ENCODE data around the gene SLC38A5.
"Not testable (repeated sequence)": the region's sequence is repeated elsewhere in the genome, so short reads cannot be mapped to it uniquely, and the experiment has no call there.

The SLC38A5 gene

DNA sequence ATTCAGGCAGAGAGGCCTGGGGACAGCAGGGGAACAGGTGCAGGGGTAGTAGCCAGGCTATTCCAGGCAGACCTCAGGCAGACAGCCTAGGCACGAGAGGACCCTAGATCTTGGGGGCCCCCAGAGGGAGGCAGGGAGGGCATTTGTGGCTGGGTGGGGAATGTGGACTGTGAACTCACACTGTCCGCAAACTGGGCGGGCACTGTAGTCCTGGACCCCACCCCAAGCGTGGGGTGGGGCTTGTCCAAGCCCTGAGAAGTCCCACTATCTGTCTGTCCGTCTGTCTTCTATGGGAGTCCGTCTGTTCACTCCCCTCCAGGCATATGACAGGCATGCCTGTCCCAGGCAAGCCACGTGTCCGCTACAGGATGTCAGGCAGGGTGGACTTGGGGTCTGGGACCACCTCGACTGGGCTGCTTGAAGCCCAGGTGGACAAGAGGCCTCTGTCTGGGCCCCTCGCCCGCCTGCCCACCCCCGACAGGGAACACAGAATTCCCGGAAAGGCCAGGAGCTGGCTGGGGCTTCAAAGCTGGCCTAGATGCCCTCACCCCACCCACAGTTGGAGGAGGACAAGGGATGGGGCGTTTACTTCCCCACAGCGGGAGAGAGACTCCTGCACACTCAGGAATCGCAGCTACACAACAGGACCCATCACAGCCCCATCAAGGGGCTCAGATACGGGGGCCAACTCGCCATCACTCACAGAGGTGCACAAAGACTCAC, at the start of gene SLC38A5:
TSS of gene SLC38A5 (minus strand) at position 151 of the 723 bp plus-strand sequence. CDS start 2,336 bp downstream, outside the sequence.
- DNase-seq (ENCODE audit: low read depth), result no peak

DNA sequence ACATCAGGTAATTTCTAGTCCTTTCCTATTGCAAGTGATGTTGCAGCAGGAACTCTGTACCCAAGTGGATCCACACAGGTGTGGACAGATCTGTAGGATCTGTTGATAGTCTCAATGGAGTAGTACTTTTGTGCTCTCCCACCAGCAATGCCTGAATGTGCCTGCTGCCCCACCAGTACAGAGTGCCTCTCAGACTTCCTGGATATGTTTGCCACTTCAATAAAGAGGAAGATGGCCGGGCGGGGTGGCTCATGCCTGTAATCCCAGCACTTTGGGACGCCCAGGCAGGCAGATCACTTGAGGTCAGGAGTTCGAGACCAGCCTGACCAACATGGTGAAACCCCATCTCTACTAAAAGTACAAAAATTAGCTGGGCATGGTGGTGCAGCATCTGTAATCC, 49.4 kb upstream of the SLC38A5 start:
- DNase-seq (ENCODE audit: low read depth), result not testable (repeated sequence)

DNA sequence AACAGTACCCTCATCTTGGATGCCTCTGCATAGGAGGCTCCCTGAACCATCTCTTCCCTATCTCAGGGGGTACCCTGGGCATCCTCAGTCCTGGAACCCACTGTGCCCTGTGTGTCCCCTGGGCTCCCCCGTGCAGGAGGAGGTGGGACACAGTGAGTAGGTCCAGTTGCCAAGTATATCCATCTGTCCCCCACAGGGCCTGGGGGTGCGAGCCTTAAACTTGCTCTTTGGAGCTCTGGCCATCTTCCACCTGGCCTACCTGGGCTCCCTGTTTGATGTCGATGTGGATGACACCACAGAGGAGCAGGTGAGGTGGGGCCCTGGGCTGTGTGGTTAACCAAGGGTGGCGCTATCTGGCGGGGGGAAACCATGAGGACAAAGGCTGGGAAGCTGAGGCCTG, 46.9 kb upstream of the SLC38A5 start:
- DNase-seq (ENCODE audit: low read depth), result no peak

GRCh38 chrX:48516285-48516684, 46.2 kb upstream of the SLC38A5 start:
- no peak for DNase-seq (ENCODE audit: low read depth)

- no peak for DNase-seq (ENCODE audit: low read depth)
Measured at GRCh38 chrX:48515842-48516241, 45.8 kb upstream of the SLC38A5 start.

GRCh38 chrX:48514868-48515460, 44.9 kb upstream of the SLC38A5 start:
- no peak for DNase-seq (ENCODE audit: low read depth)

GRCh38 chrX:48514126-48514806, 44.2 kb upstream of the SLC38A5 start:
- no peak for DNase-seq (ENCODE audit: low read depth)

GRCh38 chrX:48513670-48514069, 43.6 kb upstream of the SLC38A5 start:
- no peak for DNase-seq (ENCODE audit: low read depth)

DNA sequence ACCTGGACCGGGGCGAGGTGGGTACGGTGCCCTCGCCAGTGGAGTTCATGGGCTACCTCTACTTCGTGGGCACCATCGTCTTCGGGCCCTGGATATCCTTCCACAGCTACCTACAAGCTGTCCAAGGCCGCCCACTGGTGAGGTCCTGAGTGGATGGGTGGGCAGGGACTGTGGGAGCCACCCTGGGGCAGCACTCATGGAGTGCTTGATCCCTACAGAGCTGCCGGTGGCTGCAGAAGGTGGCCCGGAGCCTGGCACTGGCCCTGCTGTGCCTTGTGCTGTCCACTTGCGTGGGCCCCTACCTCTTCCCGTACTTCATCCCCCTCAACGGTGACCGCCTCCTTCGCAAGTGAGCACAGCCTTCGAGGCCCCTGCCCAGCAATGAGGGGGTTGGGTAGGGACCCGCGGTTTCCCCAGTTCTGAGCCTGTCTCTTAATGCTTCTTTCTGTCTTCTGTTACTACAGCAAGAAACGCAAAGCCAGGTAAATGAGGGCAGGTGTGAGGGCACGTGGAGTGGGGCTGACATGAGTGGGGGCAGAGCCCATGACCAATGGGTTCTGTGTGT, 42.4 kb upstream of the SLC38A5 start:
- DNase-seq (ENCODE audit: low read depth), result no peak

DNA sequence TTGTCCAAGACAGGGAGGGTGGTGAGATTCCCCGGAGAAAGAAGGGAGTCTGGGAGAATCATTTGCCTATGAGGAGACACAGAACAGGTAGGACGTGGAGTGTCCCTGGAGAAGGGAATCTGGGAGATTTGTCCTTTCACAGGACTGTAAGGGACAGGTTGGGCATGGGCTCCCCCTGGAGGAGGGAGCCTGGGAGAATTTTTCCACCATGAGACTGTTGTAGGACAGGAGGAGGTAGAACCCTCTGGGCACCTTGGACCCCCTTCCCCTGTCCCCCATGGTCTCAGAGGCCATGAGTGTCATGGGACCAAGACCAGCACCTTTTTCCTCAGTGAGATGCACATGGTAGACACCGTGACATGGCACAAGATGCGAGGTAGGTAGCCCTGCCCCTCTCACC, 41.5 kb upstream of the SLC38A5 start:
- no peak for DNase-seq (ENCODE audit: low read depth)

- no peak for DNase-seq (ENCODE audit: low read depth)
Measured at GRCh38 chrX:48509619-48510018, 39.6 kb upstream of the SLC38A5 start.

DNA sequence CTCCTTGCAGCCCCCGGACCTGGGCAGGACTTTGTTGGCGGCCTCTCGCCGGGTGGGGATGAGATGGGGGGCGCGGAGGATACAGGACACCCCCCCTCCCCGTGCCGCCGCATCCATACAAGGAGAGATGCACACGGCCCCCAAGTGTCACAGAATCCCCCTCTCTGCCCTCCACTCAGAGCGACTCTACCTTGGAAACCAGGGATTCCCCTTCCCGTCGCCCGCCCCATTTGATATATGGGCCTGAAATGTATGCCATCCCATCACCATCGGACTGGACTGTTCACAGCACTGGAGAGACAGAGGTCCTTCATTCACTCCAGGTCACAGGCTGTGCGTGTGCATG, 39.2 kb upstream of the SLC38A5 start:
- no peak for DNase-seq (ENCODE audit: low read depth)

DNA sequence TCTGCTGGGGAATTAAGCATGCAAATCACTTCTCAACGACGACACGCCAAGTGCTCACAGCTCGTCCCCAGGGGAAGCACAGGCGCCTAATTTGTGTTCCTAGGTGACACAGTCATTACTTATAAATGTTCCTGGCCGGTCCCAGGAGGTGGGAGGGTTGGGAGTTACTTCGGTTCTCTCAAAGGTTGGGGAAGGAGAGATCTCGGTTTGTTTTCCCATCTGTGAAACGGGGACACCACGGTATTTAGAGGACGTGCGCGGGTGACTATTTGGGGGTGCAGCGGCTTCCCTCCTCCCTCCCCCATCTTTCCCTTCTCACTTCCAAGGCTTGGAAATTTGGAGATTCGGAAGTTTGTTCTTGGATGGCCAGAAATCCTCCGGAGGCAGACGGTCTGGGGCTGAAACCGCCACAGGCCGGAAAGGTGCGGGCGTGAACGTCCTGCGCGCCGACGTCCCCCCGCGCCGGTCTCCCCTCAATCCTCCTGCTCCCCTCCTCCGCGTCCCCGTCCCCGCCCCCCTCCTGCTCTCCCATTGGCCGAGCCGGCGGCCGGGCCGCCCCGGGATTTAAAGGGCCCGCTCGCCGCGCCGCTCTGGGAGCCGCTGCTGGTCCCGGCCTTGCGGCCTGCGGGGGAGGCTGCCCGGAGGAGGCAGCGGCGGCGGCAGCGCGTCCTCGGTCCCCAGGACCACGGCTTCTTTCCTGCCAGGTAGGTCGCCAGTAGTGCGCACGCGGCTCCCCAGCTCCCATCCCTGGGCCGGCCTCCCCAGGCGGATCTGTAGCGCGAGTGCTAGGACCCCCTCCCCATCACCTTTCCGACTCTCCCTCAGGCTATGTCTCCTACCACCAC, 38.6 kb upstream of the SLC38A5 start, which contains the start of gene PORCN:
TSS of gene PORCN (plus strand) at position 593 of the 845 bp plus-strand sequence. CDS start 829 bp downstream, outside the sequence.
- DNase-seq (ENCODE audit: low read depth), result no peak

GRCh38 chrX:48507246-48507645, 37.2 kb upstream of the SLC38A5 start:
- DNase-seq (ENCODE audit: low read depth), result no peak

- no peak for DNase-seq (ENCODE audit: low read depth)
Measured at GRCh38 chrX:48505481-48505880, 35.4 kb upstream of the SLC38A5 start.

- no peak for DNase-seq (ENCODE audit: low read depth)
Measured at GRCh38 chrX:48504261-48504660, 34.2 kb upstream of the SLC38A5 start.

DNA sequence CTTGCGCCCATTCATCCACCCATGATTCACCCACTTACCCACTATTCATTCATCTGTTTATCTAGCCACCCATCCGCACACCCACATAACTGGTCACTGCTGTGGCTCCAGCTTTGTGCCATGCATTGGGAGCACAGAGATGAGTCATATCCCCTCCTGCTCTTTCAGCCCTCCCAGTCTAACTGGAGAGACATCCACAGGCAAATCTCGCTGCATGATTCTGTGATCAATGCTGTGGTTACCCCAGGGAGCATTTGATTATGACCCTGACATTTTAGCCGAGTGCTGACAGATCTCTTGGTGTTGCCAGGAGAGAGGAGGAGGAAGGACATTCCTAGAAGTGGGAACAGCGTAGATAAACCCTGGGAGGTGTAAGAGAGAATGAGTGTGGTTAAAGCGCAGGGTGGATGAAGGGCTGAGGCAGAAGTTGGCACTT, 28.3 kb upstream of the SLC38A5 start:
- no peak for DNase-seq (ENCODE audit: low read depth)

DNA sequence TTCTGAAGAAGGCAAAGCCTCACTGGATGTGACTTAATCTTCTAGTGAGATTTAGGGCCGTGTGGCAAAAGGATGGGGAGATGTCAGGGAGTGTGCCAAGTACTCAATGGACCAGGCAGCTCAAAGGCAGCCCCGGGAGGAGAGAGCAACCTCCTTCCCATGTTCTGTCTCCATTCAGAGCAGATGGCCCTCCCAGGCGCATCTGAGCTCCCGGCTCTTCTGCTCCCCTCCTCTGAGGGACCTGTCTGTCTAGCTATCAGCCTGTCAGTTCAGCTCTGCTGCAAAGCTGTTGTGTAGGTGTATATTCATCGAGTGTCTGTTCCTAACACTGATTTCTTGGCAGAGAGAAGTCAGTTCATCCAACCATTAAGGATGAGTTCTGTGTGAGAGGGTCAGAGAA, 27.8 kb upstream of the SLC38A5 start:
- DNase-seq (ENCODE audit: low read depth), result no peak

DNA sequence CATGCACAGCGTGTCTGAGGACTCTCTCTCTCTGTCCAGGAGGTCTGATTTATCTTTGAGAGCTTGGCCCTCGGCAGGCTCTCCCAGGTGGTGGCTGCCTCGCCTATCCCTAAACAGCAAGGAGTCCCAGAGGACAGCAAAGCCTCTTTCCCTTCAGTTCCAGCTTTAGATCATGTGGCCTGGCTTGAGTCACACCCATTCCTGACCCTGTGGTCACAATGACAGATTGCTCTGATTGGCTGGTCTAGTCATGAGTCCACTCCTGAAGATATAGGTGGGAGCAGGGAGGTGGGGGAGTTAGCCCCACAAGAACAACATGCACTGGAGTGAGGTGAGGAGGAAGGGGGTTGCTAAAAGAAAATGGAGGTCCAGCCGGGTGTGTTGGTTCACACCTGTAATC, 26.6 kb upstream of the SLC38A5 start:
- no peak for DNase-seq (ENCODE audit: low read depth)

- DNase-seq (ENCODE audit: low read depth), result no peak
Measured at GRCh38 chrX:48493890-48494364, 23.9 kb upstream of the SLC38A5 start.

DNA sequence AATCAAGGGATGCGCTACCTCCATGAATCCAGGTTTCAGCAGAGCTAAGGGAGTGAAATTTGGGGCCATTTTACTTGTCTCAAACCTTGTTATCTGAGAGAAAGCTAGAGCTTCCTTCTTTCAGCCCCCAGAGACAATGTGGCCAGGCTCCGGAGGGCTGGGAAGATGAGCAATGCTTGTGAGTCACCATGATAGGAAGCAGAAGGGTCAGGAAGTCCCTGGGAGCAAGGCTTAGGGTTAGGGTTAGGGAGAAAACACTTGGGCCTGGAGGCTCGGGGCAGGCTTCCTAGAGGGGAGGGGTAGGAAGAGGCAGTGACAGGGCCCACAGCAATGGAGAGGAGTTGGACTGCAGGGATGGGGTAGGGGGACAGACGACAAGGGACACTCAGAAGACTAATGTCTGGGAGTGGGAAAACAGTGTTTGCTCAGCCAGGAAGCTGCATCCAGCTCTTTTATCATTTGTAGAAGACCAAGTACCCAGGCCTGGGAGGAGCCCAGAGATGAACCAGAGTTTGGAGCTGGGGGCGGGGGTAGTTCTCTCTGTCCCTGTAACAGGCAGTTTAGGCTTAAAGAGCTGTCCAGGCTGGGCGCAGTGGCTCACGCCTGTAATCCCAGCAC, 22.3 kb upstream of the SLC38A5 start:
- DNase-seq (ENCODE audit: low read depth), result no peak

Data from GM04504 (cell line).